ENCODE measurements around the gene SLC17A4.
"Not testable (repeated sequence)": the region's sequence is repeated elsewhere in the genome, so short reads cannot be mapped to it uniquely, and the experiment has no call there.

Gene SLC17A4

DNA sequence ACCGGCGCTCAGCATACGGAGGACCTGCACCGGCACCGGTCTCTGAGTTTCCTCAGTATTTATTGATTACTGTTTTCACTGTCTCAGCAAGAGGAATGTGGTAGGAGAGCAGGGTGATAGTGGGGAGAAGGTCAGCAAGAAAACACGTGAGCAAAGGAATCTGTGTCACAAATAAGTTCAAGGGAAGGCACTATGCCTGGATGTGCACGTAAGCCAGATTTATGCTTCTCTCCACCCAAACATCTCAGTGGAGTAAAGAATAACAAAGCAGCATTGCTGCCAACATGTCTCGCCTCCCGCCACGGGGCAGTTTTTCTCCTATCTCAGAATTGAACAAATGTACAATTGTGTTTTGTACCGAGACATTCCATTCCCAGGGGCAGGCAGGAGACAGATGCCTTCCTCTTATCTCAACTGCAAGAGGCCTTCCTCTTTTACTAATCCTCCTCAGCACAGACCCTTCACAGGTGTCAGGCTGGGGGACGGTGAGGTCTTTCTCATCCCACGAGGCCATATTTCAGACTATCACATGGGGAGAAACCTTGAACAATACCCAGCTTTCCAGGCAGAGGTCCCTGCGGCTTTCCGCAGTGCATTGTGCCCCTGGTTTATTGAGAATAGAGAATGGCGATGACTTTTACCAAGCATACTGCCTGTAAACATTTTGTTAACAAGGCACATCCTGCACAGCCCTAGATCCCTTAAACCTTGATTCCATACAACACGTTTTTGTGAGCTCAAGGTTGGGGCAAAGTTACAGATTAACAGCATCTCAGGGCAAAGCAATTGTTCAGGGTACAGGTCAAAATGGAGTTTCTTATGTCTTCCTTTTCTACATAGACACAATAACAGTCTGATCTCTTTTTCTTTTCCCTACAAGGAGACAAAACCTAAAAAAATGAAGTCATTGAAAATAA lies 5.7 kb upstream of the SLC17A4 start:
- not testable (repeated sequence) for DNase-seq (ENCODE audit: low read depth in 2 of 2)

DNA sequence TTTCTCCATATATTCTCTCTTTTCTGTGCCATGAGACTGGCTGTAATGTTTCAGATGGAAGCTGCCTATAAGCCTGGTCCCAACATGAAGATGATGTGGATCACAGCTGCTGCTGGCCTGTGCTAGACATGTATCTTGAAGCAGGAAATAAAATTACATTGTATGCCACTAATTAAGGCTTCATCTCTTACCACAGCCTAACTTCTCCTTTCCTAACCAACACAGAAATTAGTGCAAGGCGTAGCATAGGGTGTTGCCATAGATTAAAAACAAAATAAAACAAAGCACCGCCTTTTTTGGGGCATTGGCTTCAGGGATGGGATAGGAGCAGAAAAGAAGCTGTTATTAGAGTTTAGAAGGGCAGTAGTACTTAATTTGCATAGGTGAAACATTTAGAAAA lies 4.7 kb upstream of the SLC17A4 start:
- DNase-seq (ENCODE audit: low read depth in 2 of 2), result no peak

DNA sequence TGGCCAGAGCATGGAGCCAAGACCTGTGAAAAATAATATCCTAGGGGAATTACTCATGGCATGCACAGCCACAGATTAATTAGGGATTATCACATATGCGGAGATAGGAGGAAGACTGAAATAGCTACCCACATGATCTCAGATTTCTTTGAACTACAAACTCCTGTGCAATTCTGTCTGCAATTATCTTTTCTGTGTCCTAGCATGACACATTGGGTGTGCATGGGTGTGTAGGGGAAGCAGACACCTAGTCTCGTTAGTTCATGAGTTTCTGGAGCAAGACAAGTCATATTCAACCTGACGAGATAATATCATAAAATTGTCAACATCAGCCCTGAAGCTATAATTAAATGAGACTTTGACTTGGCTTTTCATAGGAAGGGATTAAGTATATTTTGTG lies 3.6 kb upstream of the SLC17A4 start:
- no peak for DNase-seq (ENCODE audit: low read depth in 2 of 2)

DNA sequence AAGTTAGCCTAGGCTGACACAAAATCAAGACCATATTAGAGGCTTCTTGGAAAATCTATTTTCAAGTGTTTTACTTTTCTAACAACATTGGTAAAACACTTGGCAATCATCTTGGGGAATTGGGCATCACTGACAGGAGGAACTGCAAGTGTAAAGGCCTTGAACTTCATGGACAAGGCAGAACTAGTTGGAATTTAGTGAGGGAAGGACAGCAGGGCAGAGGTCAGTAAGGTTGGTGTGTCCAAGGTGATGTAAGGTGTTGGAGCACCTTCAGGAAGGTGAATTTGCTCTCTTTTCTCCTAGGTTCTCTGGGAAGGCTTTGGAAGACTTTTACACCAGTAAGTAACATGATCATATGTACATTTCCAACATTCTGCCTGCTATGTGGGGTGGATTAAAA lies 1.5 kb upstream of the SLC17A4 start:
- no peak for DNase-seq (ENCODE audit: low read depth in 2 of 2)

DNA sequence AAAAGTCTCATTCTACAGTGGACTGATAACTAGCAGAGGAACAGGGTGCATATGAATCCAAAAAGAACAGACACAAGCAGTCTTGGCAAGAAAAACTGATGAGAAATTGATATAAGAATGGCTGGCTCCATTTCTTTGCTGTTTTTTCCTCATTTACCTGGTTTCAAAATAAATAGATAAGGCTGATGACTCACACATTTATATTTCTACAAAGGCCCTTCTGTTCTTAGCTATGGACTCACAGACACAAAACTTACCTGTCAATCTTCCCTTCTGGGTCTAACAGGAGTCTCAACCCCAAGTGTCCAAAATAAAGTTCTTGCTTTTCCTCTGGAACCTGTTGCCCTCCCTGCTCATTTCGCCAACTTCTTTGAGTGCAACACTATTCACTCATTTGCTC lies 941 bp downstream of the SLC17A4 start:
- no peak for DNase-seq (ENCODE audit: low read depth in 2 of 2)

DNA sequence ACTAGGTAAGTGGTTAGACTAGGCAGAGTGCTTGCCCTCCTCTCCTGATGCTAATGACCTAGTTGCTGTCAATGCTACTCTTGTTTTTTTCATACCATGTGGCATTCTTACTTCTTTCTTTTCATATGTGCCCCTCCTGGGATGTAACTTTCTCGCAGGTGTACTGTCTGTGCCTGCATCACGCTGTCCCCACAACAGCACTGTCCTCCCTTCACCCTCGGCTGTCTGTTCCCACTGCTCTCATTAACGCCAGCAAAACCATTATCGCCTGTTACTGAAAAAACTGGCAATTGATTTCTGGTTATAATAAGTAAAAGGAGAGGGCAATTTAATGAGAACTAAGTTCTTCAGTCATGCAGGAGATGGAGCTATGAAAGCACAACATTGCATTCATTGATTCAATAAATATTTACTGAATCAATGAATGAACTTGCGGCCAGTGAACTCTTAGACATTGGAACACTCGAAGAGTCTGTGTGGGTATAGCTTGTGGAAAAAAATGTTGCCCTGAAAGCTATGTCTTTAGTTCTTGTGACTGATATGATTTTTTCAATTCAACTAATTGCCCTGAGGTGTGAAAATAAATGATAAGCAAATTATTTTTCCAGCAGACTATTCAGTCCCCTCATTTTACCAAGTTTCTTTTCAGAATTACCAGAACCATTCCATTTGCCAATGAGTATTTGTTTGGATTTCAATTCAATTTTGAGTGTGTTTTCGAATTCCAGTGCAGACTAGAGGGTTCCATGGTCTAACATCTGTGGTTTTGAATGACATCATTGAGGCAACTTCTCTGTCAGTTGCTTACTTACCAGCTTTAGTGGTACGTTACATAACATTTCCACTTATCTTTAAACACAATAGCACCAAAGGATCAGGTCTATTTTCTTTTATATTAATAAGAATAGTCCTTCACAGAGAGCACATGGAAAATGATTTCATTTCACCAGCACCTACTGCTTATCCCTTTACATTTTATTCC lies 2.1 kb downstream of the SLC17A4 start:
- DNase-seq (ENCODE audit: low read depth in 2 of 2), result no peak

DNA sequence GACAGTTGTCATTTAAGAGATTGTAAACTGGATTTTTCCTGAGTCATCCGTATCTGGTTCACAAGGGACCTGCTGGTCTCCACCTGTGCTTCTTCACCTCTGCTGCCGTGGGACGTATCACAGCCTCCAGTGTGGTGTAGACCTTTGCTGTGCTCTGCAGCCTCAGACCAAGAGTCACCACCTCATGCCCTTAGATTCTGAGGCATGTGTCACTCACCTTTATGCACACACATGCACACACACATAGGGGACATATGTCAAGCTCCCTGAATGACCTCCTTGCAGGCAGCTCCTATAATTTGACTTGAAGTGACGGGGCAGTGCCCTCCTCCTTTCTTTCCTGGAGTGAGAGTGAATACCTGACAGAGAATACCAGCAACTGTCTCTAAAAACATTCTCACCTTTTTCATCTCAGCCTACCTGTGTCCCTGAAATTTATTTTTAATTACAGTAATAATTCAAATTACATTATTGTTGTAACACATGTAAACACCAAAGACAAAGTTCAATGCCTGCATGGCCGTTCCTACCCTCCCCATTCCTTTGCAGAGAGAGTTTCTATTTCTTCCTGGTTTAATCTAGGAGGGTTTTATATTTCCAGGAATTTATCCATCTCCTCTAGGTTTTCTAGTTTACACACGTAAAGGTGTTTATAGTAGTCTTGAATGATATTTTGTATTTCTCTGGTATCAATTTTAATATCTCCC lies 3.5 kb downstream of the SLC17A4 start:
- DNase-seq (ENCODE audit: low read depth in 2 of 2), result no peak

DNA sequence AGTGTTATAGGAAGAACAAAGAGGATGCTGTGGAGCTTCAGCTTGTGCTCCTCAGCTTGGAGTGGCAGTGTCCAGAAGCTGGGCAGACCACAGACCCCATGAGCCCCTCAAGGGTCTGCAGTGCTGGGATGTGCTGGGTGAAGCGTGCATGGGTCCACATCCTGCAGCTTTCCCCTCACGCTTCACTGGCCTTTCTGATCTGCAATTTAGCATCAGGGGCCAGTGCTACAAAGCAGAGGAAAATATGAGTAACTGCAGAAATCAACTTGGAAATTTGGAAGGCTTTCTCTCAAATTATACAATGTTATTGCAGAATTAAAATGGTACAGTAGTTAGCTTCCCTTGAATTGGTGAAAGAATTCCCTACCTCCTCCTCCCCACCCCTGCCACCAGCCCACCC lies 10.1 kb downstream of the SLC17A4 start:
- DNase-seq (ENCODE audit: low read depth in 2 of 2), result no peak

DNA sequence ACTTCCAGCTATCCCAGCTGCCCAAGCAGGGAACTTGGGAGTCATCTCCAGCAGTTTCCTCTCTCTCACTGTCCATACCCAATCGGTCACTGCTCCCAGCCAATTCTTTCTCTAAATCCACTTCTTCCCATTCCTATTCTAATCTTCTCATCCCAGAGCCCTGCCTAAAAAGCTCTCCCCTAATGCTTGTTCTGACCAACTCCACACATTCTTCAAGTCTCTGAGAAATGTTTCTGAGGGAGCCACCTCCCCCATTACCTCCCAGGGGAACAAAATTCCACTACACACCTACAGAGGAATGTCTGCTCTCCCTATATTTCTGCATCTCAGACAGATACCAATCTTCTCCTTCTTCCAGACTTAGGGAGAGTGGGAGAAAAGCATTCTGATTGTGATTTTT lies 14.0 kb downstream of the SLC17A4 start:
- DNase-seq (ENCODE audit: low read depth in 2 of 2), result no peak

DNA sequence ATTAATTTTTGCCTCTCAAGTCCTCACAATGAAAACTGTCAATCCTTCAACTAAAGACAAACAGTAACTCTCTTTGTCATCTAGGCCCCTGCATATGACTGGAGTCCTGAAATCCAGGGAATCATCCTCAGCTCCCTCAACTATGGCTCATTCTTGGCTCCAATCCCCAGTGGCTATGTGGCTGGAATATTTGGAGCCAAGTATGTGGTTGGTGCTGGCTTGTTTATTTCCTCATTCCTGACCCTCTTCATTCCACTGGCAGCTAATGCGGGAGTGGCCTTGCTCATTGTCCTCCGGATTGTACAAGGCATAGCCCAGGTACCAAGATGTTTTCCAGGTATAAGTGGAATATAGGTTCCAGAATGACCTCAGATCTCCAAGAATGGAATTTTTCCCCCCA lies 15.4 kb downstream of the SLC17A4 start:
- no peak for DNase-seq (ENCODE audit: low read depth in 2 of 2)

DNA sequence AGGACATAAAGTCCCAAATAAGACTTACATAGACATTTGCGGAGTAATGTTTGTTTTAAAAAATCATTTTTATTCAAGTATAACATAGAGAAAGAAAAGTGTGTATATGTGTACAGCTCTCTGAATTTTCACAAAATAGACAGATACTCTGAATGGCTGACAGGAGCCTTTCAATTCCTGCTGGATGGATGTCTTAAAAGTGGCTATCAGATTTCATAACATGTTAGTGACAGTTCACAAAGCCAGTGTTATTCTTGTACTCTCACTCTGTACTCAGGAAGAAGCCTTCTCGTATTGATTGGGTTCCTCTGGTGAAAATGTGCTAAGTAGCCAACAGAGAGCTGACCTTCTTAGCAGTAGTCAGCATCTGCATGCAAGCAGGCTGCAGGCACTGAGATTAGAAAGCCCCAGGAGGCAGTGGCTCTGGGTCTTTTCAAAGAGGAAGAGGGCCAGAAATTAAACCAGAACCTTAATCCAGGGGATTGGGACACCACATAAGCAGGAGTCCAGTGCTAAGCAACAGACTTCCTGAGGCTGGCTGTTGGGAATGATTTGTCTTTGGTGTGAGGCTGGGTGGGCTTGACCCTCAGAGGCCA lies 19.7 kb downstream of the SLC17A4 start:
- no peak for DNase-seq (ENCODE audit: low read depth in 2 of 2)

DNA sequence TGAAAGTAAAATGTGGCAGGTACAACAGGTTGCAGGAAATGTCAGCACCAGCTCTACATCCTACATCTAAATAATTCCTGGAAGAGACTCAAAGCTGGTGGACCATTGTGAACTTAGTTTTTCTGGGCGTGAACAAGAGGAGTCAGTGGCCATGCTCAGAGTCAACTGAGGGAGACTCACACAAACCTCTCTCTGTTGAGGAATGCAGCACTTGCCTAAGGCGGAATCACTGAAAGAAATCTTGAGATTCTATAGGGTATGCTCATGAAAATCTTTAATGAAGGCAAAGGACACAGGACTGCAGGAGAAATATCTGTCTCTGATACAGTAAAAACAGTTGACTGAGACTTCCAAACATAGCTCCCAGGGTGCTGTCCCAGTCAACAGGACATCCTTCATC lies 22.5 kb downstream of the SLC17A4 start:
- DNase-seq (ENCODE audit: low read depth in 2 of 2), result no peak

DNA sequence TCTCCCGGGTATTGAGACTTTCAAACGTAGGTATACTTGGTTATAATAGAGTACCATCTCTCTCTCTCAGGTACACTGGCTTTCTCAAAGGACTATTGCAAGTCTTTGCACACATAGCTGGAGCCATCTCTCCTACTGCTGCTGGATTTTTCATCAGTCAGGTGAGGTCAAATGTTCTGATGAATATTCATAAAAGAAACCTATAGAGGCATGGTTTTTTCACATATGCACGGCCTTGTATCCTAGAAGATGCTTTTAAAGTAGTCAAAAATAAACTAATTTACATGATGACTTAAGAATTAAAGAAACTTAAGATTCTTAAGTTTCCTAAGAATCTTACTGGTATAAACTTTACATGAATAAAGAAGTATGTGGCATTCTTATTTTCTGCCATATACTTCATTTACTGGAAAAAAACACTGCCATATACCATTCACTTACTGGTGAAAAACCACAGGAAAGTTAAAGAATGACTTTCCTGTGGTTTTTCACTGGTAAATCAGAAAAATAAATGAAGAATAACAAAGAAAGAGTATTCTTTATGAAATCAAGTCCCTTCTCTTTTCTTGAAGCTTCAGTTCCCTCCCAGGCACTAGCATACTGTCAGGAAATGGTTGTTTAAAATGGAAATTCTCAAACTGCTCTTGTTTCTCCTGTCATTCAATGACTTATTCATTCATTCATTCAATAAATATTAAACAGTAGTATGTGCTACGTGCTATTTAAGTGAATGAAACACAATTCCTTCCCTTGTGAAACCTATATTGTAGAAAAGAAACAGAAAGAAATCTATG lies 23.5 kb downstream of the SLC17A4 start:
- DNase-seq (ENCODE audit: low read depth in 2 of 2), result no peak

DNA sequence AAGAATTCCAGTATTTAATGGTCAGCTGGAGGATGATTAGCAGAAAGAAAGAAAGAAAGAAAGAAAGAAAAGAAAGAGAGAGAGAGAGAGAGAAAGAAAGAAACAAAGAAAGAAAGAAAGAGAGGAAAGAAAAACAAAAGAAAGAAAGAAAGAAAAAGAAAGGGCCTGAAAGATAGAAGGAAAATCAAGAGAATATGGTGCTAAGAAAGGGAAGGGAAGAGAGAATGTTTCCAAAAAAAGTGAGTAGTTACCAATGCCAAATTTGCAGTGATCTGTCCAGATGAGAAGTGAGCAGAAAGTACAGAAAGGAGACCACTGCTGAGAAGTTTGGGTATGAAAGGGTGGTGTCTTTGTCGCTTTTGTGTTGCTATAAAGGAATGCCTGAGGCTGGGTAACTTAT lies 26.6 kb downstream of the SLC17A4 start:
- no peak for DNase-seq (ENCODE audit: low read depth in 2 of 2)

DNA sequence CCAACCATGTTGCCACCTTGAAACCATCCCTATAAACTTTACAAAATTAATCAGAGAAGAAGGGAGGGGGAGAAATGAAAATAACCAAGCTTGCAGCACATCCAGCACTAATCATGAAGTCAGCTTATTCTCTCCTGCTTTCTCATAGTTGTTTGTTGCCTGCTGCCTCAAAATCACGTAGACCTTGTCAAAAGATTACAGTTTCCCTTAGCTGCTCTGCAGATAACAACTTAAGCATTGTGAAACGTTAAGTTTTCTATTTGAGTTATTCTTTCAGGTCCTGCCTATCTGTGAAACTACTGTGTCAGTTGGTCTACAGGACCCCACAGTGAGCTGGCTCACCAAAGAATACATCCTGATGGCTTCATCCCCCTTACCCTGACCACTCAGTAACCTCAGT lies 32.9 kb downstream of the SLC17A4 start:
- no peak for DNase-seq (ENCODE audit: low read depth in 2 of 2)

DNA sequence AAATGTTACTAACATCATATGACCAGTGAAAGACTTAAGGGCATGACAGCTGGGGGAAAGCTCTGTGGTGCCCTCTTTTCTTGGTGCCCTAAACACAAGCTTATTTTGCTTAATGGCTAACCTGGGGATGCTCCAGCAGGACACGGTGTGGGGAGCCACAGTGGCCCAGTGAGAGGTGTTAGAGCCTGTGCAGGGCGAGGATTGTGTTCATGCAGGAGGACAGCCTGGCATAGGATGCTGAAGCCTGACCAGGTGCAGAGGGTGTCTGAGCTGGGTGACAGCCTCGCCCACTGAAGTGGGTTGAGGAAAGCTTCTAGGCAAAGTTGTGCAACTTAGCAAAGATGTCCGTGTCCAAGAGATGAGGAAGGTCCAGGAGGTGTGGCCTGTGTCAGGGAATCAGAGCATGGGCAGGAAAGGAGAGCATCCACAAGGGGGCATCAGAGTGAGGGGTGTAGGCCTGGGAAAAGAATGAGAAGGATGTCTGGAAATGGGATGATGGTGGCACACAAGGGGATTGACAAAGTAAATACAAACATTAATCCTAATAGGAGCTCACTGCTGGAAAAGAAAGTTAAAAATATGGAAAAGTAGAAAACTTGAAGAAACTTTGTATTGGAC lies 33.9 kb downstream of the SLC17A4 start:
- no peak for DNase-seq (ENCODE audit: low read depth in 2 of 2)

DNA sequence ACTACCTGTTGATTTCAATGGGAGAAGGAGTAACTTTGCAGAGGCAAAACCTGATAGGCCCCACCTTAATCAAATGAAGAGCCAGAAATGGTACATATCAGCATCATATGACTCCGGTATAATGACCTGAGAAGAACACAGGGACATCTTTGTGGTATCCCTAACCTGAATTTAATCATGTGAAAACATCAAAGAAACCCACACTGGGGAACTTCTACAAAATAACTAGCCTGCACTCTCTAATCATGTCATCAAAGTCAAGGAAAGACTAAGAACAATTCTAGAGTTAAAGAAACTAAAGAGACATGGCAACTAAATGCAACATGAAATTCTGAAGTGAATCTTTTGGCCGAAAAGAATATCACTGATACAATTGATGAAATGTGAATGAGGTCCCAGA lies 34.9 kb downstream of the SLC17A4 start:
- DNase-seq (ENCODE audit: low read depth in 2 of 2), result no peak

DNA sequence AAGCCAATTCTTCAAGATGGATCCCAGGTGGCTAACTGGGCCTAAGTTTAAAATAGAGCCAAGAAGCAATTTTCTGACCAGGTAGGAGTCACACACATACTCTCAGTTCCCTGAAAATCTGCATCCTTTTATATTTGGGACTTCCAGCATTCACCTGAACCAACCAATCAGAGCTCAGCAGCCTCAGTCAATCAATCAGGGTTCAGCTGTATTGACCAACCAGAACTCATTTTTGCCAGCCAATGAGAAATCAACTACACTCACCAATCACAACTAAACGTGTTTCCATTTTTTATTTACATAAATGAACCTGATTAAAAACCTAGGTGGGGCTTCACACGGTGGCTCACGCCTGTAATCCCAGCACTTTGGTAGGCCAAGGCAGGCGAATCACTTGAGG lies 37.5 kb downstream of the SLC17A4 start:
- no peak for DNase-seq (ENCODE audit: low read depth in 2 of 2)

DNA sequence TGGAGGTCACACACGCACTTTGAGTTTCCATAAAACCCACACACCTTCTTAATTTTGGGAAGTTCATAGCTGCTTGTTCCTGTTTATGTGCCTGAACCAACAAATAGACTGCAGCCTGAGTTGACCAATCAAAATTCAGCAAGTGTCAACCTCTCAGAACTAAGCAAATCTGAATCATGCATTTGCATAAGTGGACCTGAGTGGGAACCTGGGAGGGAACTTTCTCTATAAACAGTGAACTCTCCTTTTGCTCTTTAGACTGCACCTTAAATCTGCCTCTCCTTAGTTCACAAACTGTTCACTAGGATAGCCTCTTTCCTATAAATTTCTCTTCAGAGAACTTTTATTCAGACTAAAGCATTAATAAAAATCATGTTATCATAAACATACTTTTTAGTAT lies 39.4 kb downstream of the SLC17A4 start:
- no peak for DNase-seq (ENCODE audit: low read depth in 2 of 2)

DNA sequence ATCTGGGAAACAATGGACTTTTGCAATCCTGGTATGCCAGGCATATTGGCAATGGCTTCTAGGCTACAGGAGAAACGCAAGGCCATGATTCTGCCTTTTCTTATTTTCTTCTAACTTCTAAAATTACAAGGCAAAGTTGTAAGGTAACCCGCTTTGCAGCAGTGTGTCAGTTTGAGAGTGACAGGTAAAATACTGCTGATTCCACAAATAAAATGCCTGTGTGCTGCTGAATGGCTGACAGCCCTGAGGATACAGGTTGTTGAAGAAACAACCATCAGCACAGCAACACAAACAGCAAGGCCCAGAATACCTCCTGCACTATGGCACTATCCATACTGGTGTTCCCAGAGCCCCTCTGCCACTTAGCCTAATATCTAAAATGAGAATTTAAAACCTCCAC lies 40.2 kb downstream of the SLC17A4 start:
- DNase-seq (ENCODE audit: low read depth in 2 of 2), result no peak

Measured in activated CD8-positive, alpha-beta memory T cell treated with anti-CD3 and anti-CD28 coated beads for 4 hours (primary cell).